ENCODE data around the gene PPIL6. TPM values are rescaled to one million over a fixed set of nuclear protein-coding genes. Genes with fewer than 3 reads are reported as not detected.

PPIL6 gene
- polyA plus RNA-seq, 1 donor (not counting 4 experiments of a cell fraction or from before 2014, with no cell fraction given): 1.4 TPM

DNA sequence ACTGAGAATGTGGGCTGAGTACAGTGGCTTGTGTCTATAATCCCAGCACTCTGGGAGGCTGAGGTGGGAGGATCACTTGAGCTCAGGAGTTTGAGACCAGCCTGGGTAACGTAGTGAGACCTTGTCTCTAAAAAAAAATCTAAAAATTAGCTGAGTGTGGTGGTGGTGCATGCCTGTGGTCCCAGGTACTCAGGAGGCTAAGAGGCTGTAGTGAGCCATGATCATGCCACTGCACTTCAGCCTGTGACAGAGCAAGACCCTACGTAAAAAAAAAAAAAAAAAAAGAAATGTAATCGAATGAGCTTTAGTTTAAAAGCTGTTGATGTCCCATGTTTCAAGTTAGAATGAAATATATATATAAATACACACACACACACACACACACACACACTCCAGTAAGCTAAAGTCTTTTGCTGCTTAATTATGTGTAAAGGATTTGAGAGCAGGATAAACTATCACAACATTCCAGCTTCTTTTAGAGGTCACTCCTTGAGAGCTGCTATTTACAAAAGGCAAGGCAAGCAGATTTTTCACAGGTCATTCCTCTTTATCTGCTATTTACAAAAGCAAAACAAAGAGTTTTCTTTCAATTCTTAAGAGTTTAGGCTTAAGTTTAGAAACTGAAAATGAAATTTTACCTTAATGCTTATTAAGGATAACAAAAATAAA lies 19.9 kb upstream of the PPIL6 start:
- H3K4me1 ChIP-seq (ENCODE audit: control insufficient read depth, extremely low read depth, insufficient read depth, low read length): peaks cover 27% of the 10 kb centered on the region
- H4K20me1 ChIP-seq (ENCODE audit: control insufficient read depth, extremely low read depth, insufficient read depth, low read length): no peaks in the 10 kb centered on the region
- H3K27me3 ChIP-seq (ENCODE audit: control insufficient read depth, extremely low read depth, insufficient read depth, low read length): no peaks in the 10 kb centered on the region
- no peaks in the 10 kb centered on the region for H3K9me3 ChIP-seq (ENCODE audit: control insufficient read depth, low read depth, low read length)
- H3K9ac ChIP-seq (ENCODE audit: control insufficient read depth, extremely low read depth, insufficient read depth, low read length): no peak overlapping the region
- H3K27ac ChIP-seq (ENCODE audit: control insufficient read depth, insufficient read depth, low read length): no peak overlapping the region
- H3K36me3 ChIP-seq (ENCODE audit: control insufficient read depth in 2 of 2, extremely low read depth in 1 of 2, insufficient read depth in 2 of 2, low read length in 2 of 2): no peaks in the 10 kb centered on the region
- H3K4me2 ChIP-seq (ENCODE audit: control insufficient read depth, extremely low read depth, insufficient read depth, low read depth, low read length): no peak overlapping the region
- DNase-seq (ENCODE audit: low read depth, low spot score): no peak
- H3K79me2 ChIP-seq (ENCODE audit: control insufficient read depth, insufficient read depth, low read length): no peaks in the 10 kb centered on the region
- no peak for FAIRE-seq
- dilution Hi-C loops (cut with MboI; ENCODE audit: extremely low pct_ligation_motif_present, low sequenced_read_pairs): no loop called here
- H2AFZ ChIP-seq (ENCODE audit: control insufficient read depth, low read length): no peak overlapping the region
- TF ChIP-seq EZH2 (IDR thresholded peaks at IDR 0.05; ENCODE audit: low read length): no peak
- no peak for TF ChIP-seq CTCF (optimal IDR thresholded peaks at IDR 0.05 in 1 of 3, IDR thresholded peaks at IDR 0.05 in 1 of 3, conservative IDR thresholded peaks at IDR 0.05 in 1 of 3; ENCODE audit: extremely low read depth in 1 of 3, insufficient read depth in 2 of 3, low read length in 3 of 3)
- no peak overlapping the region for H3K4me3 ChIP-seq (ENCODE audit: control insufficient read depth in 2 of 3, extremely low read depth in 1 of 3, insufficient read depth in 2 of 3, low read depth in 1 of 3, low read length in 3 of 3)
- H3K9me1 ChIP-seq (ENCODE audit: control insufficient read depth, extremely low read depth, insufficient read depth, low read length): no peaks in the 10 kb centered on the region

- Histone ChIP-seq H3K4me1 (ENCODE audit: control insufficient read depth, extremely low read depth, insufficient read depth, low read length) (peaks cover 30% of the 10 kb centered on the region), H3K27me3 (ENCODE audit: control insufficient read depth, extremely low read depth, insufficient read depth, low read length) (no peaks in the 10 kb centered on the region), H4K20me1 (ENCODE audit: control insufficient read depth, extremely low read depth, insufficient read depth, low read length) (no peaks in the 10 kb centered on the region), H3K27ac (ENCODE audit: control insufficient read depth, insufficient read depth, low read length) (no peak overlapping the region), H3K9me3 (ENCODE audit: control insufficient read depth, low read depth, low read length) (no peaks in the 10 kb centered on the region), H3K4me2 (ENCODE audit: control insufficient read depth, extremely low read depth, insufficient read depth, low read depth, low read length) (no peak overlapping the region), H3K4me3 (ENCODE audit: control insufficient read depth in 2 of 3, extremely low read depth in 1 of 3, insufficient read depth in 2 of 3, low read depth in 1 of 3, low read length in 3 of 3) (no peak overlapping the region), H3K36me3 (ENCODE audit: control insufficient read depth in 2 of 2, extremely low read depth in 1 of 2, insufficient read depth in 2 of 2, low read length in 2 of 2) (no peaks in the 10 kb centered on the region), H2AFZ (ENCODE audit: control insufficient read depth, low read length) (no peak overlapping the region), H3K9ac (ENCODE audit: control insufficient read depth, extremely low read depth, insufficient read depth, low read length) (no peak overlapping the region), H3K79me2 (ENCODE audit: control insufficient read depth, insufficient read depth, low read length) (peaks cover 2% of the 10 kb centered on the region), H3K9me1 (ENCODE audit: control insufficient read depth, extremely low read depth, insufficient read depth, low read length) (no peaks in the 10 kb centered on the region)
- FAIRE-seq (no peak), DNase-seq (ENCODE audit: low read depth, low spot score) (no peak)
- TF ChIP-seq CTCF (optimal IDR thresholded peaks at IDR 0.05 in 1 of 3, IDR thresholded peaks at IDR 0.05 in 1 of 3, conservative IDR thresholded peaks at IDR 0.05 in 1 of 3; ENCODE audit: extremely low read depth in 1 of 3, insufficient read depth in 2 of 3, low read length in 3 of 3) (no peak), EZH2 (IDR thresholded peaks at IDR 0.05; ENCODE audit: low read length) (no peak)
- dilution Hi-C loops (cut with MboI; ENCODE audit: extremely low pct_ligation_motif_present, low sequenced_read_pairs): no loop called here
These were observed 18.5 kb upstream of the PPIL6 start for GRCh38 chr6:109458774-109459531.
